Measurements from ENCODE around the gene TIPIN.

GRCh38 chr15:66403323-66403722 is 46.8 kb upstream of the TIPIN start:
- TF ChIP-seq POLR2AphosphoS5 (IDR thresholded peaks at IDR 0.05) (no peak), CTCF (IDR thresholded peaks at IDR 0.05) (no peak), EP300 (IDR thresholded peaks at IDR 0.05) (no peak), POLR2A (IDR thresholded peaks at IDR 0.05) (no peak)
